GM13976 (cell line): ENCODE results near the gene HHLA2.

Experiments
- DNase-seq: peaks from one replicate; pipeline ENCODE4 v3.0.0; 2012; ENCODE audit warnings: low spot score
- in situ Hi-C: fragments of 300-500 bp; cut with MboI; formaldehyde crosslinking; loops from one replicate; pipeline ENCODE4 v1.12.0; 2022; ENCODE audit warnings: low sequenced_read_pairs, mixed read lengths, inconsistent platforms; ENCODE audit not compliant: unreplicated experiment
- TF ChIP-seq, protein P1 (sequence below): IDR thresholded peaks from 2 replicates; pipeline ENCODE4 v1.5.1; 2012; ENCODE audit warnings: borderline replicate concordance, mild to moderate bottlenecking; ENCODE audit not compliant: insufficient read depth; ENCODE audit errors: extremely low read depth, missing control alignments, control extremely low read depth

The HHLA2 gene

DNA sequence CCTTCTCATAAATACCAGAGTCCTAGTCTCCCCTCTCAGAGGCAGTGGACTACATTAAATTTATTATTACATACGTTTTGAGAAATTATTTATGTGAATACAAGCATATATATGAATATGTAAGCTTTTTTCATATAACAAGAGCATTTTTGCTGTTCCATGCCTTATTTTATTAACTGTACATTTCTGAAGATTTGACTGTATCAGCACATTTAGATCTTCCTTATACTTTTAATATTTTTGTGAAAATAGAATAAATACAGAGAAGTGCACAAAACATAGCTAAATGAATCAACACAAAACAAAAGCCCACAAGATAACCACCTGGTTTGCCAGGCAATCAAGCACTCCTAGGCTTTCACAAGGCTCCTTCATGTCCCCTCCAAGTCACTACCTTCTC, 27.8 kb downstream of the HHLA2 start:
- in situ Hi-C loops: no loop called here
- TF ChIP-seq, protein P1, sequence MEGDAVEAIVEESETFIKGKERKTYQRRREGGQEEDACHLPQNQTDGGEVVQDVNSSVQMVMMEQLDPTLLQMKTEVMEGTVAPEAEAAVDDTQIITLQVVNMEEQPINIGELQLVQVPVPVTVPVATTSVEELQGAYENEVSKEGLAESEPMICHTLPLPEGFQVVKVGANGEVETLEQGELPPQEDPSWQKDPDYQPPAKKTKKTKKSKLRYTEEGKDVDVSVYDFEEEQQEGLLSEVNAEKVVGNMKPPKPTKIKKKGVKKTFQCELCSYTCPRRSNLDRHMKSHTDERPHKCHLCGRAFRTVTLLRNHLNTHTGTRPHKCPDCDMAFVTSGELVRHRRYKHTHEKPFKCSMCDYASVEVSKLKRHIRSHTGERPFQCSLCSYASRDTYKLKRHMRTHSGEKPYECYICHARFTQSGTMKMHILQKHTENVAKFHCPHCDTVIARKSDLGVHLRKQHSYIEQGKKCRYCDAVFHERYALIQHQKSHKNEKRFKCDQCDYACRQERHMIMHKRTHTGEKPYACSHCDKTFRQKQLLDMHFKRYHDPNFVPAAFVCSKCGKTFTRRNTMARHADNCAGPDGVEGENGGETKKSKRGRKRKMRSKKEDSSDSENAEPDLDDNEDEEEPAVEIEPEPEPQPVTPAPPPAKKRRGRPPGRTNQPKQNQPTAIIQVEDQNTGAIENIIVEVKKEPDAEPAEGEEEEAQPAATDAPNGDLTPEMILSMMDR: no peak
- DNase-seq: no peak

DNA sequence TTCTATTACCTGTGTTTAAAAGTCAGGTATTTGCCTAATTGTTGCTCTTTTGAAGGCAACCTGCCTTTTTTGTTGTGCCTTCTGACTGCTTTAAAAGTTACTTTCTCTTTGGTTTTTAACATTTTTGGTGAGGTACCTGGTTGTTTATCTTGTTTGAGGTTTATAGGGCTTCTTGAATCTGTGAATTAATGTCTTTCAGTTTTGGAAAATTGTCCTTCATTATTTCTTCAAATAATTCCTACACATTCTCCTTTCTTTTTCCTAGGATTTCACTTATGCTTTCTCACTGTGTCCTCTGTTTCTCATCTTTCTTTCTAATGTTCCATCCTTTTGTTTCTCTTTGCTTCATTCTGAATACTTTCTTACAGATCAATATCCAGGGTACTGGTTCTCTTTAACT, 30.8 kb downstream of the HHLA2 start:
- in situ Hi-C loops: no loop called here
- TF ChIP-seq, protein P1: no peak
- DNase-seq: no peak

DNA sequence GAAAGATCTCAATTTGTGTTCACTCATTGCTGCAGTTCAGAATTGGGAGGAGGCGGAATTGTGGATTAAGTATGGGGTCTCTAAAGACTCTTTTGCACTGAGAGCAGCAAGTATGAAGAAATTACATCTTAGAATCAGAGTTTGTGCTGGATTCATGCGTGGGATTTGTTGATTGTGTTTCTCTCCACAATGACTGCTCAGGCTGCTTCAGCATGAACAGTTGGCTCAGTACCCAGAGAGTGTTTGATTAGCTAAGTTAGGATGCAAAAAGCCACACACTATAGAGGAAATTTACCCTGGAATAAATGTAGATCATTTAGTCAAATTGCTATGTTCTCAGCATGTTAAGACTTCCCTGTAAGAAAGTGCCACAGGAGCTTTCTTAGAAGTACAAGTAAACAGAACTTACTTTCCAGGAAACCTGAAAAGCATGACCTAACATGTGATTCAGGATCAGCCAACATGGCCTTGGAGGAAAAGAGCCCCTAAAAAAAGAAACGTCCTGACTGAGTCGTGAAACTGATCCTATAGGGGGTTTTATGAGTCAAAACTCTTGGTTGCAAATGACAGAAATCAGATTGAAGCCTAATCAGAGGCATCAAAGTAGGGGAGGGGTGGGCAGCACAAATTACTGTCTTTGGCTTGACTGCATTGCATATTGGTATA, 32.6 kb downstream of the HHLA2 start:
- TF ChIP-seq, protein P1: no peak
- in situ Hi-C loops: no loop called here
- DNase-seq: no peak

DNA sequence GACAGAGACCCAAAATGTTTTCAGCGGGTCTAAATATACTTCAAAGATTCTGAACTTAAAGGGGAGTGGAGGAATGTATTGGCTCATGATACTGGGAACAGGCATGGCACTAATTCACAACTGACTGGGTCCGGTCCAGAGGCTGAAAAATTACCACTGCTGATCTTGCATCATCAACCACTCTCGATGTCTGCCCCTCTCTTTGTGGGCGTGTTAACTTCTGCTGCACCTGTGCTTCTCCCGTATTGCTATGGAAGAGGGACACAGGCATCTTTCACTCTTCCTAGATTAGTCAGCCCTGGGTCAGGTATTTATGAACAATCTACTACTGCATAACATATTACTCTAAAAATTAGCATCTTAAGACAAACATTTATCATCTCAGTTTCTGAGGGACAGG, 33.2 kb downstream of the HHLA2 start:
- in situ Hi-C loops: no loop called here

GRCh38 chr3:108329947-108330346, 33.6 kb downstream of the HHLA2 start:
- no peak for DNase-seq
- TF ChIP-seq, protein P1: no peak
- in situ Hi-C loops: no loop called here

More for the DNA sequence above, 33.2 kb downstream of the HHLA2 start:
- TF ChIP-seq, protein P1: no peak
- no peak for DNase-seq

DNA sequence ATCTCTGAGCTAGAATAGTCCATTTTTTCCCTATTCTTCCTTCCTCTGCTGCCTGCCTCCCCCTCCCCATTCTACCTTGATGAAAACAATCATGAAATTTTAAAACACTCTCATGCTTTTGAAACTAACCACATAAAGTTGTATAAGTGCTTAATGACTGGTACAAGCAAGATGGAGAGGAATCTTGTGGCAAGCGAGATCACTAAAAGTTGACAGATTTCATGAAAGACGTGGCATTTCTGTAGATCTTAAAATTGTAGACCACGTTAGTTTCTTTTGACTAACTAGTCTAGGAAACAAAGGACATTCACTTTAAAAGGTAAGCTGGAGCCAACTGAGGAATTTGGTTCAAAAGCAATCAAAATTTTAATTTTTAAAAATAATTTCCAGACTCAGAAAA, 35.4 kb downstream of the HHLA2 start:
- no peak for DNase-seq
- TF ChIP-seq, protein P1: no peak
- in situ Hi-C loops: no loop called here

DNA sequence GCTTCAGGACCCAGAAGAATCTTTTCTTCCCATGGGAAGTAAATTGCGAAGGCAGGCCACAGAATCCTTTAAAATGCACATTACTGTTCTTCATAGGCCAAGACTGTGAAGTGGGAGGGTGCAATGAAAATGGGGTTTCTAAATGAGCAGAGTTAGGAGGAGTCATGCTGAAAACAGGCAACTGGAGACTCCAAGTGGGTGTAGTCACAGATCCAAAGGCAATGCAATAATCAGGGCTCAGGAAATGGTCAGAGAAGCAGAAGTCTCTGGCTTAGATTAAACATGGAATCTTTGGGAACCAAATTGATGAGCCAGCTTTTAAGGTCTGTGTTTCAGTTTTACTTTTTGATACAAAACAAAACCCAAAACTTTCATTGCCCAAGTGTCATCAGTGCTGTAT, 37.6 kb downstream of the HHLA2 start:
- no peak for DNase-seq
- TF ChIP-seq, protein P1: no peak
- in situ Hi-C loops: no loop called here
